ENCODE data around the gene HHATL. TPM values are rescaled to one million over a fixed set of nuclear protein-coding genes. Genes with fewer than 3 reads are reported as not detected.
"Not testable (repeated sequence)": the region's sequence is repeated elsewhere in the genome, so short reads cannot be mapped to it uniquely, and the experiment has no call there.

Gene HHATL
- total RNA-seq, 1 experiment from 2014 or later = not detected

- Histone ChIP-seq H2AFZ (ENCODE audit: low read length) (no peak overlapping the region), H3K9ac (ENCODE audit: low read length) (no peak overlapping the region), H3K9me2 (replicated peaks; ENCODE audit: insufficient read depth, low read length) (no peaks in the 10 kb centered on the region), H3K36me3 (ENCODE audit: insufficient read depth, low read length) (no peaks in the 10 kb centered on the region), H3K4me1 (ENCODE audit: low read length) (no peaks in the 10 kb centered on the region), H3K9me3 (ENCODE audit: low read length) (no peaks in the 10 kb centered on the region), H3K27ac (ENCODE audit: low read length) (no peak overlapping the region), H3K79me2 (ENCODE audit: low read length) (no peaks in the 10 kb centered on the region), H3K27me3 (ENCODE audit: low read length) (no peaks in the 10 kb centered on the region), H3K4me3 (ENCODE audit: low read length) (no peak overlapping the region), H4K20me1 (ENCODE audit: insufficient read depth, low read depth, low read length) (no peaks in the 10 kb centered on the region), H3K4me2 (ENCODE audit: low read depth, low read length, poor library complexity, severe bottlenecking) (no peak overlapping the region)
- DNase-seq = no peak
Measured at GRCh38 chr3:42730706-42731420, 28.3 kb upstream of the HHATL start.

- no peaks in the 10 kb centered on the region for H4K20me1 ChIP-seq (ENCODE audit: insufficient read depth, low read depth, low read length)
- DNase-seq = no peak
- no peak overlapping the region for H3K9ac ChIP-seq (ENCODE audit: low read length)
- no peaks in the 10 kb centered on the region for H3K9me2 ChIP-seq (replicated peaks; ENCODE audit: insufficient read depth, low read length)
- H3K36me3 ChIP-seq (ENCODE audit: insufficient read depth, low read length) = no peaks in the 10 kb centered on the region
- H3K27me3 ChIP-seq (ENCODE audit: low read length) = no peaks in the 10 kb centered on the region
- H3K9me3 ChIP-seq (ENCODE audit: low read length) = no peaks in the 10 kb centered on the region
- H3K4me1 ChIP-seq (ENCODE audit: low read length) = no peaks in the 10 kb centered on the region
- H3K4me3 ChIP-seq (ENCODE audit: low read length) = no peak overlapping the region
- no peaks in the 10 kb centered on the region for H3K79me2 ChIP-seq (ENCODE audit: low read length)
- no peak overlapping the region for H2AFZ ChIP-seq (ENCODE audit: low read length)
- H3K27ac ChIP-seq (ENCODE audit: low read length) = no peak overlapping the region
- H3K4me2 ChIP-seq (ENCODE audit: low read depth, low read length, poor library complexity, severe bottlenecking) = no peak overlapping the region
Measured at GRCh38 chr3:42730294-42730693, 27.7 kb upstream of the HHATL start.

DNA sequence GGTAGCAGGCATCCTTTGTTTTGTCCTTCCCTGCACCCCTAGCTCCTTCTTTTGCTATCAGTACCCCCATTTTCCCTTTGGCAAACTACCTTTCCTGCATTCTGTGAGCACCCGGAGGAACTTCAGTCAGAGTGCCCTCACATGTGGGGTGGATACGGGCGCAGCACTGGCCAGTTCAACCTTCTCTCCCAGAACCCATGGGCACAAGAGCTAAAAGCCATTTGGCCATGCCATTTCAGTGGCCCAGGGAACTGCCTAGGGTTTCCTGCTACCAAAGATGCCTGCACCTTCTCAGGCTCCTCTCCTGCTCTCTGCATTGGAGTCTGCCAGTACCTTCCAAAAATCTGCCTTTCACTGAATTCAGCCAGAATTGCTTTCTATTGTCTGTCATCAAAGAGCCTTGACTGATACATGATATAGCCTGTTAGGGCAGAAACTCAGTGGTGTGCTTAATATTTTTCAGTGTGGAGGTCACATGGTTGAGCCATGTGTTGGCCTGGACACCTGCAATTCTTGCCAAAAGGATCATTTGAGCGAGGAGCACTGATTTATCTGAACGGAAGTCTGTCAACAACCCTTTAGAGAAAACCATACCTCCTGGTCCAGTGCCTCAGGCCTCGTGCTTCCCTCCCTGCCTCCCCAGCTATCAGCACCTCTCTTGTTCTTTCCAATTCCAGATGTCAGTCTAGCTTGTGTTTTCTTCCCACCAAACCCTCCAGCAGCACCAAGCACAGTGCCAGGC is 27.0 kb upstream of the HHATL start:
- Histone ChIP-seq H2AFZ (ENCODE audit: low read length) (no peak overlapping the region), H3K36me3 (ENCODE audit: insufficient read depth, low read length) (no peaks in the 10 kb centered on the region), H3K4me2 (ENCODE audit: low read depth, low read length, poor library complexity, severe bottlenecking) (no peak overlapping the region), H3K79me2 (ENCODE audit: low read length) (no peaks in the 10 kb centered on the region), H3K4me1 (ENCODE audit: low read length) (no peaks in the 10 kb centered on the region), H3K9ac (ENCODE audit: low read length) (no peak overlapping the region), H3K4me3 (ENCODE audit: low read length) (no peak overlapping the region), H3K27me3 (ENCODE audit: low read length) (no peaks in the 10 kb centered on the region), H3K9me3 (ENCODE audit: low read length) (no peaks in the 10 kb centered on the region), H4K20me1 (ENCODE audit: insufficient read depth, low read depth, low read length) (no peaks in the 10 kb centered on the region), H3K9me2 (replicated peaks; ENCODE audit: insufficient read depth, low read length) (no peaks in the 10 kb centered on the region), H3K27ac (ENCODE audit: low read length) (no peak overlapping the region)
- no peak for DNase-seq

- Histone ChIP-seq H3K4me1 (ENCODE audit: low read length) (no peaks in the 10 kb centered on the region), H3K9ac (ENCODE audit: low read length) (no peak overlapping the region), H3K27me3 (ENCODE audit: low read length) (no peaks in the 10 kb centered on the region), H3K79me2 (ENCODE audit: low read length) (no peaks in the 10 kb centered on the region), H3K27ac (ENCODE audit: low read length) (no peak overlapping the region), H3K4me2 (ENCODE audit: low read depth, low read length, poor library complexity, severe bottlenecking) (no peak overlapping the region), H4K20me1 (ENCODE audit: insufficient read depth, low read depth, low read length) (no peaks in the 10 kb centered on the region), H3K4me3 (ENCODE audit: low read length) (no peak overlapping the region), H3K36me3 (ENCODE audit: insufficient read depth, low read length) (no peaks in the 10 kb centered on the region), H3K9me2 (replicated peaks; ENCODE audit: insufficient read depth, low read length) (no peaks in the 10 kb centered on the region), H3K9me3 (ENCODE audit: low read length) (no peaks in the 10 kb centered on the region), H2AFZ (ENCODE audit: low read length) (no peak overlapping the region)
- no peak for DNase-seq
Measured at GRCh38 chr3:42728668-42729364, 26.2 kb upstream of the HHATL start.

GRCh38 chr3:42728056-42728455 is 25.5 kb upstream of the HHATL start:
- H2AFZ ChIP-seq (ENCODE audit: low read length) = no peak overlapping the region
- no peak overlapping the region for H3K4me2 ChIP-seq (ENCODE audit: low read depth, low read length, poor library complexity, severe bottlenecking)
- no peak for DNase-seq
- H3K36me3 ChIP-seq (ENCODE audit: insufficient read depth, low read length) = no peaks in the 10 kb centered on the region
- no peaks in the 10 kb centered on the region for H3K27me3 ChIP-seq (ENCODE audit: low read length)
- no peaks in the 10 kb centered on the region for H4K20me1 ChIP-seq (ENCODE audit: insufficient read depth, low read depth, low read length)
- H3K79me2 ChIP-seq (ENCODE audit: low read length) = no peaks in the 10 kb centered on the region
- no peaks in the 10 kb centered on the region for H3K9me3 ChIP-seq (ENCODE audit: low read length)
- no peak overlapping the region for H3K27ac ChIP-seq (ENCODE audit: low read length)
- no peaks in the 10 kb centered on the region for H3K9me2 ChIP-seq (replicated peaks; ENCODE audit: insufficient read depth, low read length)
- no peaks in the 10 kb centered on the region for H3K4me1 ChIP-seq (ENCODE audit: low read length)
- no peak overlapping the region for H3K9ac ChIP-seq (ENCODE audit: low read length)
- no peak overlapping the region for H3K4me3 ChIP-seq (ENCODE audit: low read length)

GRCh38 chr3:42725454-42725853 is 22.9 kb upstream of the HHATL start:
- Histone ChIP-seq H3K4me2 (ENCODE audit: low read depth, low read length, poor library complexity, severe bottlenecking) (no peak overlapping the region), H4K20me1 (ENCODE audit: insufficient read depth, low read depth, low read length) (no peaks in the 10 kb centered on the region), H2AFZ (ENCODE audit: low read length) (no peak overlapping the region; the same call in 1 of the 2 replicates), H3K4me1 (ENCODE audit: low read length) (no peaks in the 10 kb centered on the region), H3K27ac (ENCODE audit: low read length) (no peak overlapping the region), H3K9me3 (ENCODE audit: low read length) (no peaks in the 10 kb centered on the region), H3K9me2 (replicated peaks; ENCODE audit: insufficient read depth, low read length) (no peaks in the 10 kb centered on the region), H3K4me3 (ENCODE audit: low read length) (no peak overlapping the region), H3K36me3 (ENCODE audit: insufficient read depth, low read length) (no peaks in the 10 kb centered on the region), H3K79me2 (ENCODE audit: low read length) (no peaks in the 10 kb centered on the region), H3K9ac (ENCODE audit: low read length) (no peak overlapping the region), H3K27me3 (ENCODE audit: low read length) (no peaks in the 10 kb centered on the region)
- DNase-seq = no peak

GRCh38 chr3:42723219-42723618 is 20.6 kb upstream of the HHATL start:
- no peaks in the 10 kb centered on the region for H3K36me3 ChIP-seq (ENCODE audit: insufficient read depth, low read length)
- H3K4me2 ChIP-seq (ENCODE audit: low read depth, low read length, poor library complexity, severe bottlenecking) = no peak overlapping the region
- H3K9ac ChIP-seq (ENCODE audit: low read length) = no peak overlapping the region
- H3K27me3 ChIP-seq (ENCODE audit: low read length) = no peaks in the 10 kb centered on the region
- H4K20me1 ChIP-seq (ENCODE audit: insufficient read depth, low read depth, low read length) = no peaks in the 10 kb centered on the region
- H2AFZ ChIP-seq (ENCODE audit: low read length) = no peak overlapping the region
- no peaks in the 10 kb centered on the region for H3K9me2 ChIP-seq (replicated peaks; ENCODE audit: insufficient read depth, low read length)
- H3K79me2 ChIP-seq (ENCODE audit: low read length) = no peaks in the 10 kb centered on the region
- H3K9me3 ChIP-seq (ENCODE audit: low read length) = no peaks in the 10 kb centered on the region
- no peak overlapping the region for H3K4me3 ChIP-seq (ENCODE audit: low read length)
- no peak for DNase-seq
- H3K27ac ChIP-seq (ENCODE audit: low read length) = no peak overlapping the region
- no peaks in the 10 kb centered on the region for H3K4me1 ChIP-seq (ENCODE audit: low read length)

DNA sequence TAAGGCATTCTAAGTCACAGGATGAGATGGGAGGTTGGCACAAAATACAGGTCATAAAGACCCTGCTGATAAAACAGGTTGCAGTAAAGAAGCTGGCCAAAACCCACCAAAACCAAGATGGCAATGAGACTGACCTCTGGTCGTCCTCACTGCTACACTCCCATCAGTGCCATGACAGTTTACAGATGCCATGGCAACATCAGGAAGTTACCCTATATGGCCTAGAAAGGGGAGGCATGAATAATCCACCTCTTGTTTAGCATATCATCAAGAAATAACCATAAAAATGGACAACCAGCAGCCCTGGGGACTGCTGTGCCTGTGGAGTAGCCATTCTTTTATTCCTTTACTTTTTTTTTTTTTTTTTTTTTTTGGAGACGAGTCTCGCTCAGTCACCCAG is 19.8 kb upstream of the HHATL start:
- not testable (repeated sequence) for H3K27me3 ChIP-seq (ENCODE audit: low read length); H3K4me2 ChIP-seq (ENCODE audit: low read depth, low read length, poor library complexity, severe bottlenecking)

More for the DNA sequence above, 19.8 kb upstream of the HHATL start:
- not testable (repeated sequence) for H3K4me3 ChIP-seq (ENCODE audit: low read length); DNase-seq; H3K9me2 ChIP-seq (replicated peaks; ENCODE audit: insufficient read depth, low read length); H3K4me1 ChIP-seq (ENCODE audit: low read length); H3K9ac ChIP-seq (ENCODE audit: low read length); H2AFZ ChIP-seq (ENCODE audit: low read length); H3K27ac ChIP-seq (ENCODE audit: low read length); H3K9me3 ChIP-seq (ENCODE audit: low read length); H3K79me2 ChIP-seq (ENCODE audit: low read length); H3K36me3 ChIP-seq (ENCODE audit: insufficient read depth, low read length); H4K20me1 ChIP-seq (ENCODE audit: insufficient read depth, low read depth, low read length)

Measured in Karpas-422 (cell line).